Fibroblast of pulmonary artery (primary cell): ENCODE data around the gene FLRT1.

Experiments
- DNase-seq: peaks from one replicate; pipeline ENCODE4 v3.0.0-alpha.2; 2010; ENCODE audit warnings: low read depth
- H3K4me3 ChIP-seq: replicated peaks from 2 replicates; pipeline ENCODE4 v1.5.1; 2011; ENCODE audit warnings: low read depth, mild to moderate bottlenecking, control low read depth, low read length, moderate library complexity
- TF ChIP-seq, protein P1 (sequence below): IDR thresholded peaks from 2 replicates; pipeline ENCODE4 v1.5.1; 2011; ENCODE audit warnings: mild to moderate bottlenecking, control low read depth, low read length, inconsistent platforms; ENCODE audit errors: missing control alignments

Gene FLRT1

DNA sequence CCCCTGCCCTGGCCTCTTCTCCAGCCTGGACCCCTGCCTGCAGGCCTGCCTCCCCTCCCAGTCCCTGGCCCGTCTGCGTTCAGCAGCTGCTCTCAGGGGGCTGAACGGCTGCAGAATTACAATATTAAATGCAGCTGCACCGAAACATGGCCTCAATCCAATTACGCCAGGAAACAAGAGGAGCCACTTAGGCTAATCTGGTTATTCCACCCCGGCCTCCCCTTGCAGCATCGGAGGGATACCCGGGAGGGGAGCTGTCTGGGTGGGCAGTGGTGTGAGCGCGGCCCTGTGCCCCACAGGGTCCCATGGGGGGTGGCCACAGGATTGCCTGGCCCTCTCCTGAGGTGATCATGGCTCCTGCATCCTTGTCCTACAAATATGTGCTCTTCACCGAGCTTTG lies 42.6 kb downstream of the FLRT1 start:
- no peak for DNase-seq
- no peak overlapping the region for H3K4me3 ChIP-seq
- TF ChIP-seq, protein P1, sequence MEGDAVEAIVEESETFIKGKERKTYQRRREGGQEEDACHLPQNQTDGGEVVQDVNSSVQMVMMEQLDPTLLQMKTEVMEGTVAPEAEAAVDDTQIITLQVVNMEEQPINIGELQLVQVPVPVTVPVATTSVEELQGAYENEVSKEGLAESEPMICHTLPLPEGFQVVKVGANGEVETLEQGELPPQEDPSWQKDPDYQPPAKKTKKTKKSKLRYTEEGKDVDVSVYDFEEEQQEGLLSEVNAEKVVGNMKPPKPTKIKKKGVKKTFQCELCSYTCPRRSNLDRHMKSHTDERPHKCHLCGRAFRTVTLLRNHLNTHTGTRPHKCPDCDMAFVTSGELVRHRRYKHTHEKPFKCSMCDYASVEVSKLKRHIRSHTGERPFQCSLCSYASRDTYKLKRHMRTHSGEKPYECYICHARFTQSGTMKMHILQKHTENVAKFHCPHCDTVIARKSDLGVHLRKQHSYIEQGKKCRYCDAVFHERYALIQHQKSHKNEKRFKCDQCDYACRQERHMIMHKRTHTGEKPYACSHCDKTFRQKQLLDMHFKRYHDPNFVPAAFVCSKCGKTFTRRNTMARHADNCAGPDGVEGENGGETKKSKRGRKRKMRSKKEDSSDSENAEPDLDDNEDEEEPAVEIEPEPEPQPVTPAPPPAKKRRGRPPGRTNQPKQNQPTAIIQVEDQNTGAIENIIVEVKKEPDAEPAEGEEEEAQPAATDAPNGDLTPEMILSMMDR: no peak

DNA sequence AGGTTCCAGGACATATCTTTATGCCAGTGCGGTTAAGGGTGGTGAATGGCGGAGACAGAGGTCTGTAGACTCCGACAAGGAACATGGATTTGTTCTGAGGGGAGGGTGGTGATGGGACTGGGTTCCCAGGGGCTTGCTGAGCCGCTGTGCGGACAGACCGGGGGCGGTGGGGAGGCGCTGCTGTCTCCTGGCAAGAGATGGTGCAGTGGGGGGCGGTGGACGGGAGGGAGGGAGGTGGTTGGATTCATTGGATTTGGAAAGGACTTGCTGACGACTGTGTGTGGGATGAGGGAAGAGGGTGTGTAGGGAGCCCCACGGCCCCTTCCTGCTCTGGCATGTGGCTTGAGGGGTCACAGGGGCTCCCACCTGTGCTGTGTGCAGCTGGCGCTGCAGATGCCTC lies 43.2 kb downstream of the FLRT1 start:
- DNase-seq: no peak
- TF ChIP-seq, protein P1: no peak
- H3K4me3 ChIP-seq: no peak overlapping the region

DNA sequence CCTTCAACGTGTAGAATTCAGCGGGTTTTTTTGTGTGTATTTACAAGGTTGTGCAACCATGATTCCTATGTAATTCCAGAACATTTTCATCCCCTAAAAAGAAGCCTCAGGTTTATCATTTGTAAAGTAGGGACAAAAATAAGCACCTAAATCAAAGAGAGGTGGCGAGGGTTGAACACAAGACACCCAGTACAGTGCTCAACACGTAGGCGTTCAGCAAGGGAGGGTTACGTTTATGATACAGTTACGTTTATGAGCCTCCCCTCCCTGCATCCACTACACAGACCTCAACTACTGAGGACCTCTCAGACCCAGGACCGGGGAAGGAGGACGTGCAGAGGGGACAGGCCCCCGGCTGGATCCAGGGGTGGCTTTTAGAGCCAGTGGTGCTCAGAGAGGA lies 44.7 kb downstream of the FLRT1 start:
- no peak overlapping the region for H3K4me3 ChIP-seq
- TF ChIP-seq, protein P1: no peak
- DNase-seq: no peak

DNA sequence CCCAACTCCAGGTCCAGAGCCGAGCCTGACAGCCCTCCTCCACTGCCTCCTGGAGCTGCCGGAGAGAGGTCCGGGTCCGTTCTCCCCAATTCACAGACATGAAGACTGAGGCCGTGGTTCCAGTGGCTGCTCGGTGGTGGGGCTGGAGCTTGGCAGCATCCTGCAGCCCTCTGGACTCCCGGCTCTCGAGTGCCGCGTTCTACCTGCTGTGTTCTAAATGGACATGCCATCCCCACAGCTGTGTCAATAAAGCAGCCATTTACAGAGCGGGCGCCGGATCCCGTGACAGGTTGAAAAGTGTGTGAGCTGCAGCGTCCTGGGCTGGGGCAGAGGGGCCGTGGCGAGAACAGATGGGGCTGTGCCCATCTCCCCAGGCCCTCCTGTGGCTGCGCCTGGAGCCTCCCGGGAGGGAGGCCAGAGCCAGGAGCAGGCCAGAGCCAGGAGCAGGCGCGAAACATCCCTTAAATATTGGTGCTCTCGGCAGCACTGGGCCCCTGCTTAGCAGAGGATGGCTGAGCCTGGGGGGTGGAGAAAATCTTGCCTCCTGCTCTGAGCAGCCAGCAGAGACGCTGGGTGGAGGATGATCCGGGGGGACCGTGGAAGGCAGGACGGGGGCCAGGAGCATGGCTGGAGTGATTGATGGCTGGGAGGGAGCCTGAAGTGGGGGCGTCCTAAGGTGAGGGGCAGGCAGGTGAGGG lies 46.2 kb downstream of the FLRT1 start:
- TF ChIP-seq, protein P1: no peak
- no peak overlapping the region for H3K4me3 ChIP-seq
- DNase-seq: no peak

DNA sequence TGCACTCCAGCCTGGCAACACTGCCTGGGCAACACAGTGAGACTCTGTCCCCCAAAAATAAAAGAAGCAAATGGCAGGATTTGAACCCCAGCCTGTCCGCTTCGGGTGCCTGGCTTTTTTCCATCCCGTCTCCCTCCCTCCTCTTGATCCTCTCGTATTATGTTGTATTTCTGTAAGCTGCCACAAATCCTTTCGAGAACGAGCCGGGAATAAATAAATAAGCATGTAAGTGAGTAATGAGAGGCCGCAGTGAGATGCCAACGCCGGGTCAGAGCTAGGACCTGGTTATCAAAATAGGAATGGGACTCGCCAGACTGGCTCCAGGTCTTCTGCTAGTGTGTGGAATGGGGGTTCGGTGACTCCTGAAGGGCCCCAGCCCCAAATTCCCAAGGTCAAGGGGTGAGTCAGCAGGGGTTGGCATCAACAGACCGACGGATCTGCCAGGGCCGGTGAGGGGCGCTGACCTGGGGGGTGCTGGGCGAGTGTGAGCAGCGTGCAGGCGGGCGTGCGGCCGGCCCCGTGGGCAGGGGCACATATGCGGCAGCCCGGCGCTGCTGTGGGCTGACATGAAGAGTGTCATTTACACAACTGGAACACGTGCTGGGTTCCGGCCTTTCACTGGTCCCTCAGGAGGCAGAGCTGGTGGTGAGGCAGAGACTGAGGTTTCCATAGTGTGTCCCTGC lies 47.8 kb downstream of the FLRT1 start:
- TF ChIP-seq, protein P1: no peak
- no peak for DNase-seq
- H3K4me3 ChIP-seq: no peak overlapping the region

DNA sequence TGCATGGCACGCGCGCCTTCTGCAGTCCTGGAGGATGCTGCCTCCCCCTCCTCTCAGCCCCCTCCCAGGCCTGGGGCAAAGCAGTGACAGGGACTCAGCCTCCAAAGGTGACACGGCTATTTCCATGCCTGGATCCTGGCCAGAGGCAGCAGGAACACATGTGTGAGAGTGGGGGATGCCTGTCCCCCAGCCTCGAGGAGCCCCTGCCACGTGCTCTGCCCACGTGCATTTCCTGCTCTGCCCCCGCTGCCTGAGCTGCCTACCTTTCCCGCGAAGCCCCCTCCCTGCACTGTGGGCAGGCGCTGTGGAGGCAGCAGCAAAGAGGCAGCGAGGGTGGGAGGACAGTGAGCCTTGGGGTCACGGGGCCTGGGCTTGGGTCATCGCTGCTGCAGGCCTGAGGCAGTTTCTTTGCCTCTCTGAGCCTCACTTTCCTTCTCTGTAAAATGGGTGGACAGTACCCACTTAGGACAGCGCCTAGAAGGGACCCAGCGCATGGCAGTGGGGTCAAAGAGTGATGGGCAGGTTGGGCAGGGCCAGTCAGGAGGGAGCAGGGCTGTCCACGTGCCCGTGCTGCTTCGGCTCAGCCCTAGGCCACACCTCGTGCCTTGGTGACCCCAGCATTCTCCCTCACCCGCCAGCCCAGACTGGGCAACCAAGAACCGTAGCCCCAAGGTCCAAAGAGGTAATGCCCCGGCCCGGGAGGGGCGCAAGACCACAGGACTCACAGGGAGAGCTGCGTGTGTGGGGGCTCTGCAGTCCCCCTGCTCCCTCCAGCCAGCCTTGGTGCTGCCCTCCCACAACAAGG lies 48.6 kb downstream of the FLRT1 start:
- no peak for DNase-seq
- TF ChIP-seq, protein P1: no peak
- no peak overlapping the region for H3K4me3 ChIP-seq
